Tongue (tissue), 2 donors: ENCODE results near the gene DCLK1. TPM values are rescaled to one million over a fixed set of nuclear protein-coding genes. Genes with fewer than 3 reads are reported as not detected.

Experiments
- DNase-seq: peaks from one replicate; pipeline ENCODE4 v3.0.0-alpha.2; 2015
- total RNA-seq: library from RNA; depleted of rRNA; stranded (reverse); fragments of >200 nt; gene quantifications from one replicate; pipeline ENCODE4 v1.2.3, GENCODE V29; 2014

The DCLK1 gene
- total RNA-seq, 1 donor from 2014 or later = 62.5 TPM

GRCh38 chr13:35892837-35893814 lies 238.1 kb downstream of the DCLK1 start:
- DNase-seq = no peak

DNA sequence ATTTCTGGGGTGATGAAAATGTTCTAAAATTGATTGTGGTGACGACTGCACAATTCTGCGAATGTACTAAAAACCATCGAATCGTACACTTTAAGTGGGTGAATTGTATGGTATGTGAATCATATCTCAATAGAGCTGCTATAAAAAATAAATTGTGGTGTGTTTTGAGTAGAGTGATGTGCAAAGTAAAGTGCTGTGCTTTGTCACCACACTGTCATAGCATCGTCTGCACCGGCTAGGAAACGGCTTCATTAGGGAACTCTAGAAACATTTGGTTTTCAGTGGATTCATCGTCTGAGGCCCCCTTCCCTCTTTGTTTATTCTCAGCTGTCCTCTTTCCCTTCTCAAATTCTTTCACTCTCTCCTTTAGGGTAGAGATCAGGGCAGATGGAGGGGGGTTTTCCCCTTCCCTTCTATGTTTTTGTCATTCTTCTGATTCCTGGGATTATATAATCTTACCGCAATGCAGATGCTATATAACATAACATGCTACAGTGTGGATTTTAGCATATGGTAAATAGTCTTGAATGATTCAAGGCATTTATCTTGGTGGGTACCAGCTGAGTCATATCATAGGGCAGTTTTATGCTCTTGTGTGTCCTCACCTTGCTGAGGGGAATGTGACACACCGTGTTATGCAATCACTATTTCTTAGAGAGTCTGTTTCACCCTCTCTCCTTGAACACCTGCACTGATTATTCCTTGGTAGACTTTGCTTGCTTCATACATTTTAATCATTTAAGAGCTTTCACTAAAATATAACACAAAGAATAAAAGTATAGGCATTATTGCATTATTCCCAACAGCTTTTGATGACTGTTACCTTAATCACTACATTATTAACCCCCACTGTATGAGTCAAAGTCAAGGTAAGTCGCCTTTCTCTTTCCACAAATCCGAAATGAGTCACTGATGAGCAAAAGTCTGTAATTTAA lies 239.4 kb downstream of the DCLK1 start:
- no peak for DNase-seq

GRCh38 chr13:35889560-35889959 lies 241.6 kb downstream of the DCLK1 start:
- no peak for DNase-seq

- DNase-seq = no peak
Measured at GRCh38 chr13:35888981-35889380, 242.2 kb downstream of the DCLK1 start.

DNA sequence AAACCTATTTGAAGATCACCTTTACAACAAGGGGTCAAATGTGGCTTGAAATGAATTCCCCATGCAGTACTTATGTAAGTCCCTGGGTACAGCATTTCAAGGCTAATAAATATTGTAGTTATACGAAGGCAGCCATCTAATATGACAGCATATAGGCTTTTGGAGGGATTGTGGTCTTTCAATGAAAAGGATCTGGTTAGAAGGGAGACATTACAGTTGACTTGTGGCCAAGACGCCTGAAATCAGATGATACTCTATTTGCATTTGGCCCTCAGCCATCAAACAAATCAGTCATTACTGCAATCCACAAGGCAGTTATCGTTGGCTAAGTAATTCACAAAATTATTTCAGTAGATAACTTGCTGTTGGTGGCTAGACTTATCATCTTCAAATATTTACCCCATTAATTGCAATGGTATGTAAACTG lies 242.7 kb downstream of the DCLK1 start:
- peak; percentile 41 for DNase-seq

DNA sequence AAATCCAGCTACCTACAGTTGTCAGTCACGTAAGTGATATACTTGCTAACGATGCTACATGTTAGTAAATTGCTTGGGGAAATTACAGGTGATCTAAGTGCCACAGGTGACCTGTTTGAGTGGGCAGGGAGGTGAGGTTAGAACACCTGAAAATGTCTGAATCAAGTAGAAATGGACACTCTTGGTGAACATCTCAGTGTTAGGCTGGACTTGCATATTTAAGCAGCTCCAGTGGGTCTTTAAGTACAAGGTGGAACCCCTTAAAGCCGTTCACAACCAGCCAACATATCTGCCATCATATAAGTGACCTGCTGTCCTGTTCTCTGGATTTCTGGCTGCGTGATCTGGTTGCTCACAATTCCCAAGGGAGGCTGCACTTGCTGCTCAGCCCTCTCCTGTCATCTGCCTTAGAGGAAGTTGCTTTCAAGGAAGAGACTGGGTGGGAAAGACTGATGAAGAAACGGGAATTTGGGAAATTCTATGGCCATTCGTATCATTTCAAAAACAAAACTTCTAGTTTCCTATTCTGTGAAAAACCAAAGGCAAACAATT lies 244.0 kb downstream of the DCLK1 start:
- no peak for DNase-seq

DNA sequence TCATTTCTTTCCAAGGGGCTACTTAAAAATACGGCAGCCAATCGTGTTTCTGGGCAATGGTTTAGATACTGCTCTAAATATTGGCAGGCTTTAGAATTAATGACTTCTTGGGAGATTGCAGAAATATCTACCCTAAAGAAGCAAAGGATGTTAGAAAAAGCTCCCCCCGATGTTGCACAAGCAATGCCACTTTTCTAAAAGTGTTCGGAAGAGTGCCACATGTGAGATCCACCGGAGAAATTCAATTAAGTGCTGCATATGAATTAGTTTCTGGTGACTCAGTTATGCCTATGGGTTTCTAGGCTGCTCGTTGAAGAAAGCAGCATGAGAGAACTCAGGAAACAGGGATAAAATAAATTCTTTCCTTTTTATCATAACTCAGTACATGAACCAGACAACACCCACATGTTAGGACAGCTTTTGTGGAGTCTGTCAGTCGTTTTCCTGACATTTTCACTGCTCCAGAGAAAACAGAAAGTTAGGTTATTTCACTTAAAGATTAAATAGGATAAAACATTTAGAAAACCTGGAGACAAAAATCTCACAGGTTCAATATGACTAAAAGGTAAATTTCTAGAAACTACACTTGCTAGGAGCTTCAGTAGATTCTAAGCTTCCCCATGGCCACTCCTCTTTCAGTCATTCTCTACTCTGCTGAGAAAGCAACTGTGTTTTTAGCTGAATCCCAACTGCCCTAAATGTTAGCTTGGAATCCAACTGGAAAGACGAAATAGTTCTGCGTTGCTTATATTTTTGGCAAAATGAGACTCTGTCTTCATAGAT lies 244.7 kb downstream of the DCLK1 start:
- DNase-seq = no peak

DNA sequence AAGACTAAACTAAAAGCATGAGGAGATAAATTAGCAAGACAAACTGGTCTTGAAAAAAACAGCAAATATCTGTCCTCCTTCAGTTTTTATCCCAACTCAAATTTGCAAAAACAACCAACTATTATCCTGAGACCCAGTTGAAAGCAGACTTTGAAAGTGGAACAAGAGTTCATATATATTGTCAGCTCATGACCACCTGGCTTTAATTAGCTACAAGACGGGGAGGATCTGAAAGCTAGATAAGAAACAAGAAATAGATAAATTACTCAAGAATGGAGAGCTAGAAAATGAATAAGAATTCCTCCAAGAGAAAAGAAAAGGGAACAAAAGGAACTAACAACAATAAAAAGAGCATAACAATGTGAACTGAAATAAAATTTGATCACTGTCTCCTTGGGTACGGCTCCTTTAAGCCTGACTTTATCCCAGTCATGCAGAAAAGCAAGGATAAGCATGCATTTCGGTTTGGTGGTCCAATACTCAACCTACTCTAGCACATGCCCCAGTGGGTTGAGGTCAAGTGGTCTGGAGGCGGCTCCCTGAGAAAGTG lies 246.9 kb downstream of the DCLK1 start:
- no peak for DNase-seq

- DNase-seq = no peak
Measured at GRCh38 chr13:35882722-35883497, 248.3 kb downstream of the DCLK1 start.

- no peak for DNase-seq
Measured at GRCh38 chr13:35881360-35881759, 249.8 kb downstream of the DCLK1 start.

DNA sequence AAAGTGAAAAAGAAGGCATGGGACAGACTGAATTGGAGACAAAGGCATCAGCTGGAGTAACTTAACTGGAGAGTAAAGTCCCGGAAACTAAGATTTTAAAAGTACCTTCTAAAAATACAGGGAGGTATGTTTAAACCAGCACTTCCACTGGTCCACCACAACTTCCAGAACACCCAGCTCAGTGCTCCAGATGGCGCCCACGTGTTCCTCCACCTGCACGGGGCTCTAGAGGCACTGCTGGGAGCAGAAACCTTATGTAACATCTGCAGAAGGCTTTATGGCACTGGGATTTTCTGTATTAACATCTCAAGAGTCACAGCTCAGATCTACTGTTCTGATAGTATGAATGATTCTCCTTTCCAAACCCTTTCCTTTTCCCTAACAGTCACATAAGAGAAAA lies 252.1 kb downstream of the DCLK1 start:
- no peak for DNase-seq

DNA sequence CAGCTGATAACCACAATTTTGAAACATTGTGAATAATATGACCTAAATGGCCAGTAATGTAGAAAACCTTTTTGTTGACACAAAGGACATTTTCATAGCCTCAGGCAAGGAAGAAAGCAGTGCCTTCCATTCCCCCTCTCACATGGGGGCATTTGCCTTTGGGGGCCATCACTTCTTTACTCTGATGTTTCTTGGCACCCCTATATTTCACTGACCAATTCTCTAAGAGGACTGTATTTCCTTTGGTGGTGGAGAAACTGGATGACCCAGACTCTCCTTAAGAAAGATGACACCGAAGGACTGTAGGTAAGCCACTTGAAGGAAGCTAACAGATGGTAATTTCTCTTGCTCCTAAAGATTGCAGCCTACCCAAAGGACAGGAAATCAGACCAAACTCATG lies 254.6 kb downstream of the DCLK1 start:
- no peak for DNase-seq

DNA sequence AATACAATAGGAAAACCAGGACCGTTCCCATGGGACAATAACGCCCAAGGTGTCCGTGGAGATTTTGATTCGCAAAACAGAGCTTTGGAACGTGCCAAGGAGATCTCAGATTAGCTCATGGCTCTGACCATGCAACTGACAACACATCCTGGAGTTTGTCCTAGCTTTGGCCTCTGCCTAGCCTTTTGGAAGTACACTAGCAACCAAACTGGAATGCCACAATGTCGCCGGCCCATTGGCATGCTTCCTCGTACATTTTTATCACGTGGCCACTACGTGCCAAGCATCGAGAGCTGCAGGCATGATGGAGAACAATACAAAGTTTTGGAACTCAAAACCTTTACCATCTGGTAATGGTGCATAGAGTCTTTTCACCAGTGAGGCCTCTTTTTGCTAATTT lies 256.5 kb downstream of the DCLK1 start:
- no peak for DNase-seq

DNA sequence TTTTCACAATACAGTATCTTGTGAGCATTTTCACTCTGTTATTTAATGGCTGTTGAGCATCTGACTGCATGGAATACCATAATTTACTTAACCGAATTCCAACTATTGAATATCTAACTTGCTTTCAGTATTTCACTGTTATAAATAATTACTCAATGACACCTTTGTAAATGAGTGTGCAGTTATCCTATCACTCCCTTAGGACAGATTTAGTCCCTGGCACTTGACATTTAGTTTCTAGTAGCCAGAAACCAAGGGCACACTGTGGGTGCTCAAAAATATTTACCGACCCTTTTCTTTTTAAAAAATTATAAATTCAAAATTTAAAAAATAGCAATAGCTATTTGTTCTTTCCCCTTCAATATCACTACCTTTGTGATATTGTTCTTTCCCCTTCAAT lies 258.8 kb downstream of the DCLK1 start:
- DNase-seq = no peak

- DNase-seq = no peak
Measured at GRCh38 chr13:35871561-35871960, 259.6 kb downstream of the DCLK1 start.

DNA sequence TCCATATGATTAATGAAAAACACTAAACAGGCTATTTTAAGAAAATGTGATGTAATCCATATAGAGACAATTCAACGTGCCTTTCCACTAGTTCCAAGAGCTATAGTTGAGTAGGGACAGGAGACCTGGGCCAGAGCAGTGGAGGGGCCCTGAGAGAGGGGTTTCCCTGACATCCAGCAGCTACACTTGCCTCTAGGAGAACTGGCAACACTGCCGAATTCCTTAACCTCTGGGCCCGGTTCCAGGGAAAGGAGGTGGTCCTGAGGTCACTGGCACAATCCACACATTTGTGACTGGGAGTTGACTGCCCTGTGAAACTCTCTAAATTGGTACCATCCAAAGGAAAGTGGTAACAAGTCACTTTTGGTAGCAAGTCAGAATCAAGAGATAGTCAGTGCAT lies 264.4 kb downstream of the DCLK1 start:
- peak; percentile 32 for DNase-seq

DNA sequence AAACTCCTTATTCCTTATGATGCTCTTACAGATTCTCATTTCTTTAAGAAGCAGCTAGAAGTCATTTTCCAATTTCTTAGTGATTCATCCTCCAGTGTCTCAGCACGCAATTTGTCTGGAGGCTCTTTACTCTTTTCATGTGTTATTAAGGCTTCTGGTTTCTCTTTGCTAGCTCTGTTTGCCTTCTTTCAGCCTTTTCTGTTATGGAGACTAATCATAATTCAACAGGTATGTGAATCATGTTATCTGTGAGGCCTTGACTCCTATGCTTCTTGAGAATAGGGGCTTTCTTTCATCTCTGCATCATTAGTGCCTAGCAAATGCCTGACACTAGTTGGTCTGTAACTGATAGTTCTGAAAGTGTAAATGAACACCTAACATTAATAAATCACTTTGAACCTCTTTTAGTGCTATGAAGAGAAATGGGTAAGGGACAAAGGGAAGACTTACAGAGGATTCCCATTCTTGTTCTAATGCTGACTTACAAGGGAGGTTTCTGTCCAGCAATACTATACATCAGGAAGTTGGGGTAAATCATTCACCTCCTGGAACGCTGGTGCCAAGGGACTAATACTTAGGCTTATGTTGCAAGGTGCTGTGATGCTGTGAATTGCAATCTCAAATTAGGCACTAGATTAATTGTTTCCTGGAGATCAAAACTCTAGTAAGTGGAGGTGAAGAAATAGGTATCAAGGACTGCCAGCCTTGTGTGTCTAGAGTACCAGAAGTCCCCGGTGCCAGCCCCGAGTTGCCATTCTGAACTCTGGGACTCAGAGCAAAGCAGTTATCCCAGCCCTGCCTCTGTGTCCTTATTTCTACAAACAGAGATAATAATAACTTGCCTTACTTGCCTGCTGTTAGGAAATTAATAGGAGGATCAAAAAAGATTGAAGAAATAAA lies 265.6 kb downstream of the DCLK1 start:
- no peak for DNase-seq

DNA sequence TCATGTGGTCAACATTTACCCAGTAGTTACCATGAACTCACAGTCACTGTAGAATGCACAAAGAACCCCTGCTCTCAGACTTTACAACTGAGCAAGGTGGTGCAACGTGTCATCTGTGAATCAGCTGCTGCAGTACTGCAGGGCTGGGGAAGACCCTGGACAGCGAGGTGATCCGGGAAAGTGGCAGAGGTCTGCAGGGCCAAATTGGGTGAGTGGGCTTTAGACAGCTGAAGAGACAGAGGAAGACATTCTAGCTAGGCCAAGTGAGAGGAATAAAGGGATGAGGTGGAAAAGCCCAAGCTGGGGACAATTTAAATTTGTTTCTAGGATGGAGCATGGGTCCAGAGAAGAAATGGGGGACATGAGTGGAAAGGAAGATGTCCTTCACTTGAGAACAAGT lies 270.5 kb downstream of the DCLK1 start:
- no peak for DNase-seq

- no peak for DNase-seq
Measured at GRCh38 chr13:35859981-35860380, 271.2 kb downstream of the DCLK1 start.

GRCh38 chr13:35858665-35859064 lies 272.5 kb downstream of the DCLK1 start:
- DNase-seq = no peak
